Measurements from ENCODE around the gene ATP2C2.

ATP2C2 gene

GRCh38 chr16:84329016-84329415 is 39.3 kb upstream of the ATP2C2 start:
- Histone ChIP-seq H2AFZ (ENCODE audit: low read length) (no peak overlapping the region), H3K27ac (ENCODE audit: low read depth, low read length, poor library complexity, severe bottlenecking) (no peak overlapping the region), H3K4me2 (ENCODE audit: low read length) (no peak overlapping the region), H3K4me3 (ENCODE audit: low read depth, low read length, poor library complexity, severe bottlenecking) (no peak overlapping the region), H3K4me1 (ENCODE audit: insufficient read depth, low read length, severe bottlenecking) (no peaks in the 10 kb centered on the region), H3K36me3 (ENCODE audit: insufficient read depth, low read length) (no peaks in the 10 kb centered on the region), H3K9me2 (ENCODE audit: low read depth, low read length) (no peaks in the 10 kb centered on the region), H4K20me1 (ENCODE audit: insufficient read depth, low read length) (no peaks in the 10 kb centered on the region), H3K27me3 (ENCODE audit: insufficient read depth, low read length) (0 out of 2 replicates have a peak, but pooled peaks cover 9% of the 10 kb centered on the region), H3K79me2 (ENCODE audit: insufficient read depth, low read length) (no peaks in the 10 kb centered on the region), H3F3A (ENCODE audit: insufficient read depth, low read length) (no peaks in the 10 kb centered on the region), H3K9ac (ENCODE audit: low read length) (no peak overlapping the region), H3K9me3 (ENCODE audit: low read length) (no peaks in the 10 kb centered on the region)
- TF ChIP-seq, protein P1, sequence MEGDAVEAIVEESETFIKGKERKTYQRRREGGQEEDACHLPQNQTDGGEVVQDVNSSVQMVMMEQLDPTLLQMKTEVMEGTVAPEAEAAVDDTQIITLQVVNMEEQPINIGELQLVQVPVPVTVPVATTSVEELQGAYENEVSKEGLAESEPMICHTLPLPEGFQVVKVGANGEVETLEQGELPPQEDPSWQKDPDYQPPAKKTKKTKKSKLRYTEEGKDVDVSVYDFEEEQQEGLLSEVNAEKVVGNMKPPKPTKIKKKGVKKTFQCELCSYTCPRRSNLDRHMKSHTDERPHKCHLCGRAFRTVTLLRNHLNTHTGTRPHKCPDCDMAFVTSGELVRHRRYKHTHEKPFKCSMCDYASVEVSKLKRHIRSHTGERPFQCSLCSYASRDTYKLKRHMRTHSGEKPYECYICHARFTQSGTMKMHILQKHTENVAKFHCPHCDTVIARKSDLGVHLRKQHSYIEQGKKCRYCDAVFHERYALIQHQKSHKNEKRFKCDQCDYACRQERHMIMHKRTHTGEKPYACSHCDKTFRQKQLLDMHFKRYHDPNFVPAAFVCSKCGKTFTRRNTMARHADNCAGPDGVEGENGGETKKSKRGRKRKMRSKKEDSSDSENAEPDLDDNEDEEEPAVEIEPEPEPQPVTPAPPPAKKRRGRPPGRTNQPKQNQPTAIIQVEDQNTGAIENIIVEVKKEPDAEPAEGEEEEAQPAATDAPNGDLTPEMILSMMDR (IDR thresholded peaks at IDR 0.05; ENCODE audit: low read length) = no peak
- no peak for TF ChIP-seq EZH2 (IDR thresholded peaks at IDR 0.05; ENCODE audit: borderline replicate concordance, low read length)

DNA sequence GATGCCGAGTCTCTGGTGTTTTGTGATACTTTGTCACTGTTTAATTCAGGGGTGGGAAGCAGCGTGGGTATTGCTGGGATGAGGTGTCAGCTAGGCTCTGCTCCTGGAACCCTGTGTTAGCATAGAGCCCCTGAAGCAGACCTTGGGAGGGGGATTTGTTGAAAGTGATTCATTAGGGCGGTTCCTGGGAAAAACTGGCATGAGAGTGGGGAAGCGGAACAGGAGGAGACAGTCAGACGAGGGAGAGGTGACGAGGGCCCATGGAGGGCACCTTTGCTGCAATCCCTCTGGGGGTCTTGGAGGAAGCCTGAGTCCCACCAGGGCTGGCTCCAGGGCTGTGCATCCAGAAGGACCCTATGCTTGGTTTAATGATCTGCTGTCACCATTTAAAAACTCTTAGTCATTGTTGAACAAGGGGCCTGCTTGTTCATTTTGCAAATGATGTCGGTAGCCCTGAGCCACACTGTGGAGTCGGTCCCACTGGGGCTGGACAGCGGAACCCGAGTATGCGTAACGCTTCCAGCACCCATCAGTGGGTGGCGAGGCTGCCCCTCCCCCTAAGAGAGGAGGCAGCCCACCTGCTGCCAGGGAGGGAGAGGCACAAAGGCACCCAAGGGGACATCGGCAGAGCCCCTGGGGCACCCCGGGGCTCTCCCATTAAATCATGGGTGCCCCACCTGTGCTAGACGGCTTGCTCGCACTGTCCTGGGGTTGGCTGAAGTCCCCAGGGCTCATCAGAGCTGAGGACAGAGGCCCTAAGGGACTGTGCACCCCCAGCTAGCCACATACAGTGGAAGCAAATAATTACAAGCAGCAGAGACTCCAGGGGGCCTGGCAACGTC is 38.3 kb upstream of the ATP2C2 start:
- TF ChIP-seq EZH2 (IDR thresholded peaks at IDR 0.05; ENCODE audit: borderline replicate concordance, low read length) = no peak
- TF ChIP-seq, protein P1 (IDR thresholded peaks at IDR 0.05; ENCODE audit: low read length) = no peak
- Histone ChIP-seq H3F3A (ENCODE audit: insufficient read depth, low read length) (no peaks in the 10 kb centered on the region), H3K27me3 (ENCODE audit: insufficient read depth, low read length) (0 out of 2 replicates have a peak, but pooled peaks cover 9% of the 10 kb centered on the region)

GRCh38 chr16:84330685-84331050 is 37.7 kb upstream of the ATP2C2 start:
- H3K27me3 ChIP-seq (ENCODE audit: insufficient read depth, low read length) = 0 out of 2 replicates have a peak, but pooled peaks cover 9% of the 10 kb centered on the region
- H3K9me3 ChIP-seq (ENCODE audit: low read length) = no peaks in the 10 kb centered on the region
- TF ChIP-seq, protein P1 (IDR thresholded peaks at IDR 0.05; ENCODE audit: low read length) = no peak
- TF ChIP-seq EZH2 (IDR thresholded peaks at IDR 0.05; ENCODE audit: borderline replicate concordance, low read length) = no peak
- H2AFZ ChIP-seq (ENCODE audit: low read length) = no peak overlapping the region
- no peaks in the 10 kb centered on the region for H3K9me2 ChIP-seq (ENCODE audit: low read depth, low read length)
- no peaks in the 10 kb centered on the region for H4K20me1 ChIP-seq (ENCODE audit: insufficient read depth, low read length)
- H3K4me2 ChIP-seq (ENCODE audit: low read length) = no peak overlapping the region
- no peaks in the 10 kb centered on the region for H3F3A ChIP-seq (ENCODE audit: insufficient read depth, low read length)
- no peaks in the 10 kb centered on the region for H3K4me1 ChIP-seq (ENCODE audit: insufficient read depth, low read length, severe bottlenecking)
- no peak overlapping the region for H3K9ac ChIP-seq (ENCODE audit: low read length)
- H3K27ac ChIP-seq (ENCODE audit: low read depth, low read length, poor library complexity, severe bottlenecking) = no peak overlapping the region
- H3K36me3 ChIP-seq (ENCODE audit: insufficient read depth, low read length) = no peaks in the 10 kb centered on the region
- no peaks in the 10 kb centered on the region for H3K79me2 ChIP-seq (ENCODE audit: insufficient read depth, low read length)
- H3K4me3 ChIP-seq (ENCODE audit: low read depth, low read length, poor library complexity, severe bottlenecking) = no peak overlapping the region

More for the DNA sequence above, 38.3 kb upstream of the ATP2C2 start:
- H3K36me3 ChIP-seq (ENCODE audit: insufficient read depth, low read length) = no peaks in the 10 kb centered on the region
- no peaks in the 10 kb centered on the region for H3K9me2 ChIP-seq (ENCODE audit: low read depth, low read length)
- no peaks in the 10 kb centered on the region for H3K79me2 ChIP-seq (ENCODE audit: insufficient read depth, low read length)
- no peaks in the 10 kb centered on the region for H3K9me3 ChIP-seq (ENCODE audit: low read length)
- H3K4me1 ChIP-seq (ENCODE audit: insufficient read depth, low read length, severe bottlenecking) = no peaks in the 10 kb centered on the region
- H3K9ac ChIP-seq (ENCODE audit: low read length) = no peak overlapping the region
- H4K20me1 ChIP-seq (ENCODE audit: insufficient read depth, low read length) = no peaks in the 10 kb centered on the region
- no peak overlapping the region for H2AFZ ChIP-seq (ENCODE audit: low read length)
- H3K4me3 ChIP-seq (ENCODE audit: low read depth, low read length, poor library complexity, severe bottlenecking) = no peak overlapping the region
- no peak overlapping the region for H3K27ac ChIP-seq (ENCODE audit: low read depth, low read length, poor library complexity, severe bottlenecking)
- H3K4me2 ChIP-seq (ENCODE audit: low read length) = no peak overlapping the region

All from OCI-LY1 (cell line).